ENCODE results near the gene CACNA2D4. TPM values are rescaled to one million over a fixed set of nuclear protein-coding genes. Genes with fewer than 3 reads are reported as not detected.
A peak's percentile ranks its signal among the peaks of the same experiment; 100 is the strongest.

The CACNA2D4 gene
- total and polyA plus RNA-seq, 8 donors = 0.60 to 3.1 (median 2.0) TPM

- no peak overlapping the region for H3K4me3 ChIP-seq
- no peaks in the 10 kb centered on the region for H3K9me3 ChIP-seq
- no peak overlapping the region for H3K27ac ChIP-seq
- H3K36me3 ChIP-seq = no peaks in the 10 kb centered on the region
- no peaks in the 10 kb centered on the region for H3K4me1 ChIP-seq
- DNase-seq = peak in 2 of 6 donors; percentile 41
- no peak for FAIRE-seq
- TF ChIP-seq CTCF (IDR thresholded peaks at IDR 0.05) = no peak
- H3K27me3 ChIP-seq = no peaks in the 10 kb centered on the region
- 65 to 73% methylated on average over 24 of the region's 24 CpGs for WGBS, 2 donors
- ATAC-seq = no peak
- intact Hi-C loops (cut with DNase I) = no loop called here
Observed at GRCh38 chr12:1846421-1847405, 71.7 kb downstream of the CACNA2D4 start.

- TF ChIP-seq CTCF (IDR thresholded peaks at IDR 0.05) = no peak
- FAIRE-seq (no peak), DNase-seq (no peak), ATAC-seq (no peak)
- no peak overlapping the region for H3K4me3 ChIP-seq
- intact Hi-C loops (cut with DNase I) = no loop called here
- no peaks in the 10 kb centered on the region for H3K4me1 ChIP-seq
- no peaks in the 10 kb centered on the region for H3K9me3 ChIP-seq
- no peaks in the 10 kb centered on the region for H3K36me3 ChIP-seq
- no peaks in the 10 kb centered on the region for H3K27me3 ChIP-seq
- 77 to 86% methylated on average over 5 of the region's 5 CpGs for WGBS, 2 donors
- no peak overlapping the region for H3K27ac ChIP-seq
Observed at GRCh38 chr12:1845886-1846285, 72.6 kb downstream of the CACNA2D4 start.

- FAIRE-seq = no peak
- Histone ChIP-seq H3K27ac (no peak overlapping the region), H3K36me3 (no peaks in the 10 kb centered on the region), H3K27me3 (no peaks in the 10 kb centered on the region), H3K9me3 (no peaks in the 10 kb centered on the region), H3K4me1 (no peaks in the 10 kb centered on the region), H3K4me3 (no peak overlapping the region)
- 71 to 74% methylated on average over 14 of the region's 14 CpGs for WGBS, 2 donors
- DNase-seq = peak in 2 of 6 donors; percentile 35 to 48
- TF ChIP-seq CTCF (IDR thresholded peaks at IDR 0.05) = no peak
- ATAC-seq = no peak
- intact Hi-C loops (cut with DNase I) = no loop called here
Observed at GRCh38 chr12:1845427-1845826, 73.0 kb downstream of the CACNA2D4 start.

GRCh38 chr12:1844661-1845409 lies 73.6 kb downstream of the CACNA2D4 start:
- Histone ChIP-seq H3K27ac (no peak overlapping the region), H3K4me1 (no peaks in the 10 kb centered on the region), H3K36me3 (no peaks in the 10 kb centered on the region), H3K4me3 (no peak overlapping the region), H3K27me3 (no peaks in the 10 kb centered on the region), H3K9me3 (no peaks in the 10 kb centered on the region)
- intact Hi-C loops (cut with DNase I) = no loop called here
- DNase-seq = peak in 1 of 6 donors; percentile 29
- no peak for FAIRE-seq
- TF ChIP-seq CTCF (IDR thresholded peaks at IDR 0.05) = no peak
- WGBS, 2 donors = 32% methylated on average over 11 to 12 of the region's 12 CpGs
- no peak for ATAC-seq
